Measurements from ENCODE around the gene CETN3. TPM values are rescaled to one million over a fixed set of nuclear protein-coding genes. Genes with fewer than 3 reads are reported as not detected.

Gene CETN3
- total and polyA plus RNA-seq, 2 of the 13 experiments (the other 11 are each of a cell fraction or from before 2014, with no cell fraction given) = 15.4 to 71.5 TPM

DNA sequence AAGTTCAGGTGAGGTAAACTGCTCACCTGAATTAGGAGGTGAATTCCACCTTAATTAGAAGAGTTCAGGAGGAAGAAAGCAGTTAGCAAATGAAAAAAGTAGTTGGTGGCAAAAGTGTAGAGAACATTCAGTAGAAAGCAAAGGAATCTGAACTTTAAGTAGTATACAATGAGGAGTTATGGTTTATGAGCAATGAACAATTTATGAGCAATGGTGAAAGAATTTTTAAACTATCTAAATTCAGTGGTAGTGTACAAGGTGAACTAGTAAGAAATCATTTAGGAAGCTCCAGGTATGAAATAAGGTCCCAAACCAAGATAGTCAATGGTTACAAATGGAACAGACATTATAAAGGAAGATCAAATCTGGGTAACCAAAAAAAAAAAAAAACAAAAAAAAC is 3.1 kb downstream of the CETN3 start:
- TF ChIP-seq REL (CRISPR knock-in tag; conservative IDR thresholded peaks at IDR 0.05) = no peak
- TF ChIP-seq XBP1 (CRISPR knock-in tag; IDR thresholded peaks at IDR 0.05) = no peak
- no peak for TF ChIP-seq TARDBP (CRISPR knock-in tag; IDR thresholded peaks at IDR 0.05)
- no peak for TF ChIP-seq ZNF629 (CRISPR knock-in tag; conservative IDR thresholded peaks at IDR 0.05)
- TF ChIP-seq ZNF546 (CRISPR knock-in tag; conservative IDR thresholded peaks at IDR 0.05) = no peak
- no peak for TF ChIP-seq GABPB1 (CRISPR knock-in tag; IDR thresholded peaks at IDR 0.05)
- no peak for TF ChIP-seq ZNF83 (CRISPR knock-in tag; IDR thresholded peaks at IDR 0.05; ENCODE audit: borderline replicate concordance)
- TF ChIP-seq, protein P1, sequence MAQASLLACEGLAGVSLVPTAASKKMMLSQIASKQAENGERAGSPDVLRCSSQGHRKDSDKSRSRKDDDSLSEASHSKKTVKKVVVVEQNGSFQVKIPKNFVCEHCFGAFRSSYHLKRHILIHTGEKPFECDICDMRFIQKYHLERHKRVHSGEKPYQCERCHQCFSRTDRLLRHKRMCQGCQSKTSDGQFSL (CRISPR knock-in tag; IDR thresholded peaks at IDR 0.05) = no peak
- TF ChIP-seq, protein P2, sequence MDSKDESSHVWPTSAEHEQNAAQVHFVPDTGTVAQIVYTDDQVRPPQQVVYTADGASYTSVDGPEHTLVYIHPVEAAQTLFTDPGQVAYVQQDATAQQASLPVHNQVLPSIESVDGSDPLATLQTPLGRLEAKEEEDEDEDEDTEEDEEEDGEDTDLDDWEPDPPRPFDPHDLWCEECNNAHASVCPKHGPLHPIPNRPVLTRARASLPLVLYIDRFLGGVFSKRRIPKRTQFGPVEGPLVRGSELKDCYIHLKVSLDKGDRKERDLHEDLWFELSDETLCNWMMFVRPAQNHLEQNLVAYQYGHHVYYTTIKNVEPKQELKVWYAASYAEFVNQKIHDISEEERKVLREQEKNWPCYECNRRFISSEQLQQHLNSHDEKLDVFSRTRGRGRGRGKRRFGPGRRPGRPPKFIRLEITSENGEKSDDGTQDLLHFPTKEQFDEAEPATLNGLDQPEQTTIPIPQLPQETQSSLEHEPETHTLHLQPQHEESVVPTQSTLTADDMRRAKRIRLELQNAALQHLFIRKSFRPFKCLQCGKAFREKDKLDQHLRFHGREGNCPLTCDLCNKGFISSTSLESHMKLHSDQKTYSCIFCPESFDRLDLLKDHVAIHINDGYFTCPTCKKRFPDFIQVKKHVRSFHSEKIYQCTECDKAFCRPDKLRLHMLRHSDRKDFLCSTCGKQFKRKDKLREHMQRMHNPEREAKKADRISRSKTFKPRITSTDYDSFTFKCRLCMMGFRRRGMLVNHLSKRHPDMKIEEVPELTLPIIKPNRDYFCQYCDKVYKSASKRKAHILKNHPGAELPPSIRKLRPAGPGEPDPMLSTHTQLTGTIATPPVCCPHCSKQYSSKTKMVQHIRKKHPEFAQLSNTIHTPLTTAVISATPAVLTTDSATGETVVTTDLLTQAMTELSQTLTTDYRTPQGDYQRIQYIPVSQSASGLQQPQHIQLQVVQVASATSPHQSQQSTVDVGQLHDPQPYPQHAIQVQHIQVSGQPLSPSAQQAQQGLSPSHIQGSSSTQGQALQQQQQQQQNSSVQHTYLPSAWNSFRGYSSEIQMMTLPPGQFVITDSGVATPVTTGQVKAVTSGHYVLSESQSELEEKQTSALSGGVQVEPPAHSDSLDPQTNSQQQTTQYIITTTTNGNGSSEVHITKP (CRISPR knock-in tag; IDR thresholded peaks at IDR 0.05; ENCODE audit: low read depth) = no peak
- TF ChIP-seq ZNF563 (CRISPR knock-in tag; IDR thresholded peaks at IDR 0.05) = no peak
- TF ChIP-seq PCBP1 (IDR thresholded peaks at IDR 0.05; ENCODE audit: borderline replicate concordance, low read depth, low read length) = no peak
- no peak for TF ChIP-seq NFRKB (IDR thresholded peaks at IDR 0.05)
- no peak for TF ChIP-seq CCAR2 (optimal IDR thresholded peaks at IDR 0.05; ENCODE audit: low read depth, low read length)
- TF ChIP-seq, protein P3, sequence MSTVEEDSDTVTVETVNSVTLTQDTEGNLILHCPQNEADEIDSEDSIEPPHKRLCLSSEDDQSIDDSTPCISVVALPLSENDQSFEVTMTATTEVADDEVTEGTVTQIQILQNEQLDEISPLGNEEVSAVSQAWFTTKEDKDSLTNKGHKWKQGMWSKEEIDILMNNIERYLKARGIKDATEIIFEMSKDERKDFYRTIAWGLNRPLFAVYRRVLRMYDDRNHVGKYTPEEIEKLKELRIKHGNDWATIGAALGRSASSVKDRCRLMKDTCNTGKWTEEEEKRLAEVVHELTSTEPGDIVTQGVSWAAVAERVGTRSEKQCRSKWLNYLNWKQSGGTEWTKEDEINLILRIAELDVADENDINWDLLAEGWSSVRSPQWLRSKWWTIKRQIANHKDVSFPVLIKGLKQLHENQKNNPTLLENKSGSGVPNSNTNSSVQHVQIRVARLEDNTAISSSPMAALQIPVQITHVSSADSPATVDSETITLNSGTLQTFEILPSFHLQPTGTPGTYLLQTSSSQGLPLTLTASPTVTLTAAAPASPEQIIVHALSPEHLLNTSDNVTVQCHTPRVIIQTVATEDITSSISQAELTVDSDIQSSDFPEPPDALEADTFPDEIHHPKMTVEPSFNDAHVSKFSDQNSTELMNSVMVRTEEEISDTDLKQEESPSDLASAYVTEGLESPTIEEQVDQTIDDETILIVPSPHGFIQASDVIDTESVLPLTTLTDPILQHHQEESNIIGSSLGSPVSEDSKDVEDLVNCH (CRISPR knock-in tag; IDR thresholded peaks at IDR 0.05) = no peak
- no peak for TF ChIP-seq TP53 (CRISPR knock-in tag; conservative IDR thresholded peaks at IDR 0.05)
- no peak for TF ChIP-seq GATAD2A (CRISPR knock-in tag; IDR thresholded peaks at IDR 0.05)
- TF ChIP-seq HNRNPK (IDR thresholded peaks at IDR 0.05; ENCODE audit: low read depth, low read length, poor library complexity, severe bottlenecking) = no peak
- TF ChIP-seq AHR (CRISPR knock-in tag; IDR thresholded peaks at IDR 0.05) = no peak
- TF ChIP-seq ZFP41 (CRISPR knock-in tag; IDR thresholded peaks at IDR 0.05; ENCODE audit: borderline replicate concordance) = no peak
- no peak for TF ChIP-seq ZNF672 (CRISPR knock-in tag; IDR thresholded peaks at IDR 0.05)
- no TSS peak for BruUV-seq (replicated peaks)
- intact Hi-C loops (cut with micrococcal nuclease; ENCODE audit: unreplicated experiment) (no loop called here), in situ Hi-C loops (cut with HindIII; ENCODE audit: extremely low pct_ligation_motif_present, low pct_unique_long_range_greater_than_20kb) (no loop called here)
- 0 out of 2 replicates have a peak overlapping the region, but pooled peaks have one; percentile 14 for H3K4me2 ChIP-seq (ENCODE audit: low read depth, low read length)
- H2AFZ ChIP-seq (ENCODE audit: low read length) = no peak overlapping the region
- ChIA-PET POLR2A (interaction anchor here (0.7 kb wide), 1 partner anchor 32 kb away, joined by 3 read pairs; no protein-coding TSS in a partner anchor), CTCF (ENCODE audit: low intra/inter-chr PET ratio, low total read pairs) (no interaction called here)
- FAIRE-seq (no peak), DNase-seq (ENCODE audit: low spot score) (no peak), ATAC-seq (no peak)
- H3K9ac ChIP-seq (ENCODE audit: insufficient read depth, low read depth, low read length) = peak overlapping the region; percentile 28; the same call in 1 of the 2 replicates
- peaks cover 1 to 16% of the 10 kb centered on the region in 2 experiments; a peak in 4 of 5 replicates for H3K36me3 ChIP-seq (replicated peaks in 1 of 2; ENCODE audit: control insufficient read depth in 1 of 2, insufficient read depth in 2 of 2, low read length in 2 of 2)
- peaks cover 15% of the 10 kb centered on the region for H3K79me2 ChIP-seq (ENCODE audit: insufficient read depth, low read length)
- no peaks in the 10 kb centered on the region; a peak in 1 of 5 replicates for H3K27me3 ChIP-seq (ENCODE audit: control insufficient read depth in 1 of 2, insufficient read depth in 2 of 2, low read length in 2 of 2)
- no peak overlapping the region for H3K4me3 ChIP-seq (replicated peaks in 1 of 3; ENCODE audit: insufficient read depth in 1 of 3, low read depth in 2 of 3, low read length in 3 of 3)
- no peak overlapping the region for H3K27ac ChIP-seq (ENCODE audit: extremely low read length, insufficient read depth, low read length)
- H3K9me3 ChIP-seq (ENCODE audit: low read length) = no peaks in the 10 kb centered on the region
- peaks cover 31% of the 10 kb centered on the region for H3K4me1 ChIP-seq (ENCODE audit: insufficient read depth, low read length)
- H4K20me1 ChIP-seq (ENCODE audit: insufficient read depth, low read length) = no peaks in the 10 kb centered on the region

All from HepG2 (cell line).